Activated effector memory CD4-positive, alpha-beta T cell treated with Interleukin-2 at 50 U/mL for 16 hours (primary cell): ENCODE data around the gene OPRL1.

Source experiments
- DNase-seq: peaks from one replicate; pipeline ENCODE4 v3.0.0-alpha.2; 2020

OPRL1 gene

GRCh38 chr20:64042054-64042781 is 37.7 kb upstream of the OPRL1 start:
- DNase-seq: no peak

- DNase-seq: no peak
These were observed 36.1 kb upstream of the OPRL1 start for GRCh38 chr20:64043768-64044167.

- DNase-seq: no peak
These were observed 35.2 kb upstream of the OPRL1 start for GRCh38 chr20:64044484-64045247.

- no peak for DNase-seq
These were observed 34.4 kb upstream of the OPRL1 start for GRCh38 chr20:64045346-64046011.

DNA sequence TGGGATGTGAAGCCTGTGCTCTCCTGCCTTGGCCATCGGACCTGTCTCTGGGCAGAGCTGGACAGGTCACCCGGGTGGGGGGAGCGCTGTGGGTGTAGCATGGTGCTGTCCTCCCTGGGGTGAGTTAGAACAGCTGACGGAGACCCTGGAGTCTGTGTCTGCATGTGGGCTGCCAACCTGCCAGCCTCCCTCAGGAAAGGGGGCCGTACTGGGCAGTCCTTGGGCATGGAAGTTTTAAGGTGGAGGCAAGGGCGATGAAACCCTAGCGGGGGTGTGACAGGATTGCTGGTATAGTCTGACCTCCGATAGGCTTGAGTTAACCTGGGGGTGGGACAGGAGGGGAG is 32.9 kb upstream of the OPRL1 start:
- no peak for DNase-seq

- DNase-seq: no peak
These were observed 31.9 kb upstream of the OPRL1 start for GRCh38 chr20:64047968-64048401.

DNA sequence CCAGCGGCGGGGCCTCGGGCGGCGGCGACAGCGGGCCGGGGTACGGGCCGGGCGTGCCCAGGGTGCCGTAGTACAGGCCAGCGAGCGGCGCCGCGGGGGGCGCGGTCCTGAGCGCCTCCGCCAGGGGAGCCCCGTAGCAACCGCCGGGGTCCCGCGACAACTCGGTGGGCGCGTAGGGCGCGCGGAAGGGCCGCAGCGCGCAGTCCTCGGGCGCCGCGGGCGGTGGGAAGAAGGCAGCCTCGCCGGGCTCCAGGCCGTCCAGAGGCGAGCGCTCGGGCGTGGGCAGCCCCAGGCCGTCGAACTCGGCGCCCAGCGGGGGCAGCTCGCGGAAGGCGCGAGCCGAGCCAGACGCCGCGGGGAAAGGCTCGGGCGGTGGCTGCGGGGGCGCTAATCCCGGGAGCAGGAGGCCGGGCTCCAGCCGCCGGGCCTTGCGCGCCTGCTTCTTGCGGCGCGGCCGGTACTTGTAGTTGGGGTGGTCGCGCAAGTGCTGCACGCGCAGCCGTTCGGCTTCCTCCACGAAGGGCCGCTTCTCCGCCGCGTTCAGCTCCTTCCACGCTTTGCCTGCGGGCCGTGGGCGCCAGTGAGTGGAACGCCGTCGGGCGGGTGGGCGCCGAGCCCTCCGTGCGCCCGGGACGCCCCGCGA is 31.4 kb upstream of the OPRL1 start:
- DNase-seq: no peak

DNA sequence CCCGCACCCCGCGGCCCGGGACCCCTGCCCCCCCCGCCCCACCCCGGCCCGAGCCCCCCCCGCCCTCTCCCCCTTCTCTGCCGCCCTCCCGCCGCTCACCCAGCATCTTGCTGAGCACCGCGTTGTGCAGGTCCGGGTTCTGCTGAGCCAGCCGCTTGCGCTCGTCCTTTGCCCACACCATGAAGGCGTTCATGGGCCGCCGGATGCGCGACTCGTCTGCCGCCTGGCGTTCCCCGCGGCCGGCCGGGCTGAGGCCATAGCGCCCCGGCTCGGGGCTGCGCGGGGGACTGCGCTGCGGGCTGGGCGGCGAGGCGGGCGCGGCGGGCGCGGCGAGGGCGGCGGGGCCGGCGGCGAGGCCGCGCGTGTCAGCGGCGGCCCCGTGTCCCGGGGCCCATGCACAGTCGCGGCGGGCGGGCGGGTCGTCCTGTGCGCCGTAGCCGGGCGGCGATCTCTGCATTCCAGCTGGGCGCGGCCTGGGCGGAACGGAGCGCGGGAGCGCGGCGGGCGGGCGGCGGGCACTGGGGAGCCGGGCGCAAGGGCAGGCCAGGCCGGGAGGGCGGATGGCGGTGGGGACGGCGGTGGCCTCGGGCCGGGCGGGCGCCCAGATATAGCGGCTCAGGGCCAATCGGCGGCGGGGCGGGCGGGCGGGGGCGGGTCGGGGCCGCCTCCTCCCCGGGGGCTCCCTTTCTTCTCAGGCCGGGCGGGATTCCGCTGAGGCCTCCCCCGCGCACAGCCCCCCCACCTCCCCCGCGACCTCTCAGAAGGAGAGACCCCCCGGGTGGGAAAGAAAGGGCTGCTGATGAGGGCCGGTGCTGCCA is 30.6 kb upstream of the OPRL1 start, which contains the start of gene SOX18:
Gene SOX18 (minus strand): TSS at position 580 of the 818 bp plus-strand sequence. CDS start 123 bp downstream, at position 457.
- no peak for DNase-seq

- no peak for DNase-seq
These were observed 30.0 kb upstream of the OPRL1 start for GRCh38 chr20:64049878-64050260.

GRCh38 chr20:64050261-64051032 is 29.4 kb upstream of the OPRL1 start:
- DNase-seq: no peak

DNA sequence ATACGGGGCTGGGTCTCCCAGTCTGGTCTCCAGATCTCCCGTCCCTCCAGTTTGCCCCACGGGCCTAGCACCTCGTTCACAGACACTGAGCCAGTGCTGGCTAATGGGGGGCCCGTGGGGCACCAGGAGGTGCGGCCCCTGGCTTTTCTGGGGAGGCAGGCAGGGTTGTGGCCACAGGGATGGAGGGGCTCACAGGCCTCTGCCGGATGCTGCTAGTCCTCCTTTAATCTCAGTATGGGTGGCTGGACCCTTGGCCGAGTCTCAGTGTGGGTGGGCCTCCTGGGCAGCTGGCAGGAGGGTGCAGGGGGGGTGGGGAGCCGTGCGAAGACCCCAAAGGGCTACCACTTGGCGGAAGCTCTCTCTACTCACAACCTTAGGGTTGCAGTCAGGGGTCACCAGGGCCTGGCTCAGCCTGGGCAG is 28.8 kb upstream of the OPRL1 start:
- DNase-seq: no peak

DNA sequence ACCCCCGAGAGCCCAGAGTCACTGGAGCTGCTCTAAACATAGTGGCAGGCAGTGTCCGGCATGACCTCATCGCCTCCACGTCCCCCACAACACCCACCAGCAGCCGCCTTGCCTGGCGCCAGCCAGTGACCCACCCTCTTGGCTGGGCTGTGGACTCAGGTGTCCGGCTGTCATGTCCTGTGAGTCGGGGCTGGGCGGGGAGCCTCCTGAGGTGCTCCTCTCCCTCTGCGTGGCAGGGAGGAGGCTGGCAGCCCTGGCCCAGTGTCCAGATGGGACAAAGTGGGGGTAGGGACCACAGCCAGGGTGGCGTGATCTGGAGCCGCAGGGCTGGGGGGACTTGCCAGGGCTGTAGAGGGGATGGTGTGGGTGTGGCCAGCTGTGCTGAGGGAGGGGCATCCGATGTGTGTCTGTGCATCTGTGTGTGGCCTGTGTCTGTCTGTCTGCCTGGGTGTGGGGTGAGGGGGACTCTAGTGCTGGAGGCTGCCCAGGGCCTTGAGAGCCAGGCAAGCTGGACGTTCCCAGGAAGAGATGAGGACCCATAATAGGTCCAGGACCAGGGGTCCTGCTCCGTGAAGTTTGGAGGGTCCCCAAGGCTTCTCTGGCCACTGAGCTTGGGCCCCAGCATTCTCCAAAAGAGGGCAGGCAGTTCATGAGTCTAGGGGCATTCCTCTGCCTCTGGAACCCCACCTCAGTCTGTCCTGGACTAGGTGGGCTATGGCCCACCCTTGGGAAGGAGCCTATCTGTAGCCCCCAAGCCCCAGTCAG is 28.1 kb upstream of the OPRL1 start:
- no peak for DNase-seq

DNA sequence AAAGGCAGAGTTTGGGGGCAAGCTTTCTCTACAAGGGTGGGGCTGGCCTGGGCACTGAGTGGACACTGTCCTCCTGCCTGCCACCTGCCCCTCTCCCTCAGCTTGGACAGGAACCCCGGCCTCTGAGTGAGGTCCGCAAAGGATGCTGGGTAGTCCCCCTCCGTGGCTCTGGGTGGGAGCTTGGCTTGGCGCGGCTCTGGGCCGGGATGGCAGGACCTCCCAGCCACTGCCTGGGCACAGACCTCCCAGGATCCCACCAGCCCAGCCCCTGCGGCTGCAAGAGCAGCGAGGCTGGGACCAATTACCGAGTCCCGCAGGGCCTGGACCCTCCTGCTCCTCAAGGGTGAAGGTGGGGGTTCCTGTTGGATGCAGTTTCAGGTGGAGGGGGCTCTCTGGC is 27.6 kb upstream of the OPRL1 start:
- no peak for DNase-seq

DNA sequence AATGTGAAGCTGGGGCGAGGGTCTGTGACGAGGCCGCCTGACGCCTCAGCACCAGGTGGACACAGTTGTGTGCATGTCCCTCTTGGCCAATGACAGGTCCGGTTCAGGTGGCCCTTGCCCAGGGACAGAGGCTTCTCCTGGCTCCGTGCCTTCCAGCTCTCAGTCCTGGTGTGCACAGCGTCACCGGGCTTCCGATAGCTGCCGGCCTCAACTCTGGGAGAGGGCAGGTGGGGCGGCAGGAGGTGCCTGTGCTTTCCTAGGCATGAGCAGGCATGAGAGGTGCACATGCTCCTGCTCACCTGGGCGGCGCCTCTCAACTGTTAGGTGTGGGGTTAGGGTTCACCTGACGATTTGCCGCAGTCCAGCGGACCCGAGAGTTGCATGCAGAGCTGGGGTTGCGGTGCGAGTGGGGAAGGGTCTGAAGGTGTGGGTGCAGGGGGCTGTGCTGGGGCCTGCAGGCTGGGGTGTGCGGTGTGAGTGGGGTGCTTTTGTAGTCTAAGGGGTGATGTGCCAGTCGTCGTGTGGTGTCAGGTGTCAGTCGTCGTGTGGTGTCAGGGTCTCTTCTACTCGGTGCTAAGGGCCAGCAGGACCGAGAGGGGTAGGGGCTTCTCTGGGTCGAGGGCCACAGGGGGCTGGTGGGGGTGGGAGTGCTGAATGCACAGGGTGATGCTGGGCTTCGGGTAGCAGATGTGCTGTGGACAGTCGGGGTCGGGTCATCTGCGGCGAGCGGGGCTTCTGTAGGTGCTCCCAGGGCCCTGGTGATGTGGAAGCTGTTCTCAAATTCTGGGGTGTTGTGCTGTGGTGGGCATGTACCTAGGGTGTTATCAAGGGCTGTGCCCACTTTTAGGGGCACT is 26.7 kb upstream of the OPRL1 start:
- no peak for DNase-seq

DNA sequence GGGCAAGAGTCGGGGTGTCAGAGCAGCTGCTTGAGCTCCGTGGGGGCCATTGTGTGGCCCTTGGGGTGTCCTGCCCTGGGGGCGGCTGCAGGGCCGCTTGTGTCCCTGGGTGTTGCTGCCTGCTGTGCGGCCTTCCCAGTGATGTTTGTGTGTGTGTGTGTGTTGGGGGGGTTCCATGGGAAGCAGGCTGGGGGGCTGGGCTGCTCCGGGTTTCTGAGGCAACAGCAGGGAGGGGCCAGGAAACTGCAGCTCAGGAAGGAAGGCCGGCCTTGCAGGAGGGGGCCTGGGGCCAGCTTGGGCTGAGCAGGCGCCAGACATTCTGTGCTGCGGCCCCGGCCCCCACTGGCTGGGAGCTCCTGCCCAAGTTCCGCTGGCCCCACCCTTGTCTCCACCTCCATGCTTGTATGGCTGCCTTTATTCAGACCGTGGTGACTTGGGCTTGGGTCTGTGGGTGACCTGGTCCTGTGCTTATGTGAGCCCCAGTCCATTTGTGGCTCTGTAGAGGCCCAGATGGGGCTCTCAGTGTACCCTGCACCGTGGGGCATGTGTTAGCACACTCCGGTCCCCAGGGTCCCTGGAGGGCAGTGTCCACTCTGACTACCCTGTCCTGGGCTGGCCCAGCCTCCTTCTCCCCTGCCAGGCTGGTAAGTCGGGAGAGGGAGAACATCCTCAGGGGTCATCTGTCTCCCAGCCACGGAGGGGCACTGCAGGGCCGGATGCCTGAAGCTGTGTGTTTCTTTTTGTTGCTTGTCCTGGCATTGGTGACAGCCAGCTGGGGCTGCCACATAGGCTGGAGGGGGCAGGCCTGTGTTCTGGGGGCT is 25.8 kb upstream of the OPRL1 start:
- DNase-seq: no peak

GRCh38 chr20:64055396-64055892 is 24.4 kb upstream of the OPRL1 start:
- DNase-seq: no peak

GRCh38 chr20:64055893-64056638 is 23.8 kb upstream of the OPRL1 start:
- no peak for DNase-seq

GRCh38 chr20:64056639-64056888 is 23.3 kb upstream of the OPRL1 start:
- DNase-seq: no peak
